DMS53 treated with DMSO at 0.1 percent for 48 hours (cell line): ENCODE data around the gene MCEMP1.
"Not testable (repeated sequence)": the region's sequence is repeated elsewhere in the genome, so short reads cannot be mapped to it uniquely, and the experiment has no call there.

ENCODE experiments used
- DNase-seq: peaks from one replicate; lab custom pipeline; 2025; ENCODE audit not compliant: unreplicated experiment; lab: John Stamatoyannopoulos, UW

The MCEMP1 gene

DNA sequence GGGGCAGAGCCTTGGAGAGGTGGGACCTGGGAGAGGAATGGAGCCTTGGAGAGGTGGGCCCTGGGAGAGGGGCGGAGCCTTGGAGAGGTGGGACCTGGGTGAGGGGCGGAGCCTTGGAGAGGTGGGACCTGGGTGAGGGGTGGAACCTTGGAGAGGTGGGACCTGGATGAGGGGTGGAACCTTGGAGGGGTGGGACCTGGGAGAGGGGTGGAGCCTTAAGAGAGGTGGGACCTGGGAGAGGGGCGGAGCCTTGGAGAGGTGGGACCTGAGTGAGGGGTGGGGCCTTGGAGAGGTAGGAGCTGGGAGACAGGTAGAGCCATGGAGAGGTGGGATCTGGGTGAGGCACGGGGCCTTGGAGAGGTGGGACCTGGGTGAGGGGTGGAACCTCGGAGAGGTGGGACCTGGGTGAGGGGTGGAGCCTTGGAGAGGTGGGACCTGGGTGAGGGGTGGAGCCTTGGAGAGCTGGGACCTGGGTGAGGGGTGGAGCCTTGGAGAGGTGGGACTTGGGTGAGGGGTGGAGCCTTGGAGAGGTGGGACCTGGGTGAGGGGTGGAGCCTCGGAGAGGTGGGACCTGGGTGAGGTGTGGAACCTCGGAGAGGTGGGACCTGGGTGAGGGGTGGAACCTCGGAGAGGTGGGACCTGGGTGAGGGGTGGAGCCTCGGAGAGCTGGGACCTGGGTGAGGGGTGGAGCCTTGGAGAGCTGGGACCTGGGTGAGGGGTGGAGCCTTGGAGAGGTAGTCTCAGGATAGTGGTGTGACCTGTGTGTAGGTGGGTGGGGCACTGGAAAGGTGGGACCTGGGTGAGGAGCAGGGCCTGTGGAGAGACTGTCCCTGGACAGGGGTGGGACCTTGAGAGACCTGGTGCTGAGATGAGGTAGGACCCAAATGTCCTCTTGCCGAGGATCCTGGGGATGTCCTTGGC is 33.0 kb upstream of the MCEMP1 start:
- not testable (repeated sequence) for DNase-seq

DNA sequence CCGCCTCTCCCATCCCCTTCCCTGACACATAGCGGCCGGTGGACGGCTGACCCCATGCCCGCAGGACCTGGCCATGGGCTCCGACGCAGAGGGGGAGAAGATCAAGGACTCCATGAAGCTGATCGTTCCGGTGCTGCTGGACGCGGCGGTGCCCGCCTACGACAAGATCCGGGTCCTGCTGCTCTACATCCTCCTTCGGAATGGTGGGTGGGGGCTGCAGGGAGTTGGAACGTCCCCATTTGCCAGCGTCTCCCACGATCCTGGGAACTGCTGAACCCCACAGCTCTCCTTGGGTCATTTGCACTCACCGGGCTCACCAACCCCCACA is 32.4 kb upstream of the MCEMP1 start:
- no peak for DNase-seq

DNA sequence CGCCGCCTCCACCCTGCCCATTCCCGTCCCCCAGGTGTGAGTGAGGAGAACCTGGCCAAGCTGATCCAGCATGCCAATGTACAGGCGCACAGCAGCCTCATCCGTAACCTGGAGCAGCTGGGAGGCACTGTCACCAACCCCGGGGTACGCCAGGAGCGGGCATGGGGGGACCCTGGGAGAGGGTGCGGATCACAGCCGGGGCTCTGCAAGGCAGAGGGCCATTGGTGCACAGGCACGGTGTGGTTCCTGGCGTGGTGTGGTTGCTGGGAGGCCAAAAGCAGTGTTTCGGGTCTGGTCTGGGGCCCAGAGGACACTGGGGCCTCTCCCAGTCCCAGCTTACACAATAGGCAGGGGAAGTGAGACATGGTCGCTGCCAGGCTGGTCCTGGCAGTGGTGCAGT is 31.7 kb upstream of the MCEMP1 start:
- no peak for DNase-seq

DNA sequence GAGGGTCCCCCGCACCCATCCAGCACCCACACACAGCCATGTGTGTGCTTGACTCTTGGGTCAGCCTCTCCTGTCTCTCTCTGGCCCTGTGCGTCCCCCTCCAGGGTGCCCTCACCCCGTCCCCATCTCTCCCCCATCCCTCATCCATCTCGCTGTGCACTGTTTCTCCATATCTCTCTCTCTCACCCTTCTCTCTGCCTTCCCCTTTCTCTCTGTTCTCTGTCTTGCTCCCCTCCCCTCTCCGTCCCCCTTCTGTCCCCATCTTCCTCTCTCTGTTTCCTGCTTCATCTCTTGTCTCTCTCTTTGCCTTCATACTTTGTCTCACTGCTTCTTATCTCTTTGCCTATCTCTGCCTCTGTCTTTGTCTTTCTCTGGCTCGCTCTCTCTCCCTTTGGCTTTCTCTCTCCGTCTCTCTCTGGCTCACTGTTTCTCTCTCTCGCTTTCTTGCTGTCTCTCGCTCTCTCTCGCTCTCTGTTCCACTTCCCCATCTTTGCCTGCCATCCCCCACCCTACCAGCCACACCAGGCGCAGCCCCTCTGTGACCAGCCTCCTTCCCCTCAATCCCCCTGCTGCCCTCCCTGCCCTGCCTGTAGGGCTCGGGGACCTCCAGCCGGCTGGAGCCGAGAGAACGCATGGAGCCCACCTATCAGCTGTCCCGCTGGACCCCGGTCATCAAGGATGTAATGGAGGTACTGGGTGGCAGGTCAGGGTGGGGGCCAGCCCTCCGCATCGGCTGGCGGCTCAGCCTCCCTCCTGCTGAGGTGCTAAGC is 31.0 kb upstream of the MCEMP1 start:
- DNase-seq, result no peak

DNA sequence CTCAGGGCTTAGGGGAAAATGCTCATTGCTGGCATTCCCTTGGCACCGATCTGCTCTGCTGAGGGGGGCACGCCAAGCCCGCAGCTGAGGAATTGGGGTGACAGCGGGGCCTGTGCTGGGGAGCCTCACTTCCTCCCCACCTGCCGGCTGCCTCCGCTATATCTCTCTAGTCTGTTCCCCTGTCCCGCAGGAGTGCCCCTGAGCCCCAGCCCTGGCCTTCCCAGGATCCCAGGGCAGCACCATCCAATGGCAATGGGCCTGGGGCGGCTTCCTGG is 30.5 kb upstream of the MCEMP1 start:
- DNase-seq, result no peak

DNA sequence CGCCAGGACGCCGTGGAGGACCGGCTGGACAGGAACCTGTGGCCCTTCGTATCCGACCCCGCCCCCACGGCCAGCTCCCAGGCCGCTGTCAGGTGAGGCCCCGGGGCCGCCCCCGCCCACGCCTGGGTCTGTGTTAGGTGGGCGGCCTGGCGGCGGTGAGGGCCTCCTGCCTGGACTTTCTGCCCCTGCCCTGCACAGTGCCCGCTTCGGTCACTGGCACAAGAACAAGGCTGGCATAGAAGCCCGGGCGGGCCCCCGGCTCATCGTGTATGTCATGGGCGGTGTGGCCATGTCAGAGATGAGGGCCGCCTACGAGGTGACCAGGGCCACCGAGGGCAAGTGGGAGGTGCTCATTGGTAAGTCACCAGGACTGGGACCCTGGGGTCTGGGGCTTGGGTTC is 29.7 kb upstream of the MCEMP1 start:
- no peak for DNase-seq

DNA sequence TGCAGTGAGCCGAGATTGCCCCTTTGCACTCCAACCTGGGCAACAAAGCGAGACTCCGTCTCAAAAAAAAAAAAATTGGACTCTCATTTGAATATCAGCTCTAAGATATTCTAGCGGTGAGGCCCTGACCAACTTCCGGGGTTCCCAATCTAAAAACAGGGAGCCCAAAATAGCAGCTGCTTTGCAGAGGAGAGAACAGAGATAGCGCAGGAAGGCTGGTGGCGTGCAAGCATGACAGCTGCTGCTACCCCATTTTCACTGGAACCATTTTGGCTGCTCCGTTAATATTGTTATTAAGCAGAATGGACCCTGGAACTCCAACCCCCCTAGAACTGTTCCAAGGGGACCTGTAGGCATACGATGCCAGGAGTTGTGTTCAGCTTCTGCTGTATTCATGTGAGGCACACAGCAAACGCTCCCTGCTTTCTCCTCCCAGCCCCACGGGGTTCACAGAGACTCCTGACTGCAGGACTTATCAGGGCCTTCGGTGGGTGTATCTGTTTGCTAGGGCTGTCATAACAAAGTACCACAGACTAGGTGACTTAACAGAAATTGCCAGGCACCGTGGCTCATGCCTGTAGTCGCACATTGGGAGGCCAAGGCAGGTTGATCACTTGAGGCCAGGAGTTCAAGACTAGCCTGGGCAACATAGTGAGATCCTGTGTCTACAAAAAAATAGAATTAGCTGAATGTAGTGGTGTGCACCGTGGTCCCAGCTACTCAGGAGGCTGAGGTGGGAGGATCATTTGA is 28.4 kb upstream of the MCEMP1 start:
- DNase-seq, result no peak

DNA sequence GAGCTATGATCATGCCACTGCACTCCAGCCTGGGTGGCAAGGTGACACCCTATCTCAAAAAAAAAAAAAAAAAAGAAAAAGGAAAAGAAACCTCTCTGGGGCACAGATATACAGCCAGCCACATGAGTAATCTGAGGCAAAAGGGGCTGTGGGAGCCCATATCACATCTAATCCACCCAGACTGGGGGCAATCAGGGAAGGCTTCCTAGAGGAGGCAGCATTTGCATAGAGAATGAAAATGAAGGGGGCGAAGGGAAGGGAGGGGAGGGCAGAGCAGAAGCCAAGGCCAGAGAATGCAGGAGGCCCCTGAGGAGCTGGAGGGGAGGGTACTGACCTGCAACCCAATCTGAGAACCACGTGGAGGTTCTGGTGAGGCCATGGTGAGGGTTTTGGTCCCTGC is 26.7 kb upstream of the MCEMP1 start:
- DNase-seq, result no peak

DNA sequence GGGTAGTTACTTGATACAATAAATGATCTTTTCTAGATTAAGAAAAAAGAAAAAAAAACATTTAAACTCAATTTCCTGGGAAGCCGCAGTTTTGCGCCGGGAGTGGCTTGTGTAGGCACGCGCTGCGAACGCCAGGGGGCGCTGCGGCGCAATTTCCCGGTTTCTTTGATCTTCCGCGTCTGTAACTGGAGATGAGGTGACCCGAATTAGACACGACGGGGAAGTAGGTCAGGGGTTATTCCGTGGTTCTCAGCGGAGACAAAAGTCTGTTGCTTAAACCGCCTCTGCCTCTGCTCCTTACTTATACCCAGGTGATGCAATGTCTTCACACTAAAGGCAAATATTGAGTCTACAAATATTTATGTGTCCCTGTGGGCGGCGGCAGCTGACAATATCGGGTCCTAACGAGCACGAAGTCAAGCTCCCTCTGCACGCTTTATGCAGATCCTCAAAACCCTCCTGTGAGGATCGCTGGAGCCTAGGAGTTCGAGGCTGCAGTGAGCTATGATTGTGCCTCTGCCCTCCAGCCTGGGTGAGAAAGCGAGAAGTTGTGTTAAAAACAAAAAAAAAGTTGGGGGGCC is 24.7 kb upstream of the MCEMP1 start:
- peak; percentile 83 for DNase-seq

DNA sequence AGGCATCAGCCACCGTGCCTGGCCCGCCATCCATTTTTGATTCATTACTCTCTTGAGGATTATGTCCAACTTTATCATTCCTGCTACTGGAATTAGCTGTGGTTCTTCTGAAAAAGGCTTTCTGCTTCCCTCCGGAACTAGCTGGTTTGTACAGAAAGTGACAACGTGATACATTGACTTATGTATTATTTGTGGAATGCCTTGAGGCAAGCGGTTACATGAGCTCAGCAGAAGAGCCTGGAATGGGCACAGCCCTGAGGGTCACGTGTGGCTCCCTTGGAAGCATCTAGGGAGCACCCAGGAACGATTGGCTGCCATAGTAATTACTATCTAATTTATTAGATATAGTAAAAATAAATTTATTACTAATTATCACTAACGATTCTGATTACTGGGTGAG is 22.5 kb upstream of the MCEMP1 start:
- no peak for DNase-seq

DNA sequence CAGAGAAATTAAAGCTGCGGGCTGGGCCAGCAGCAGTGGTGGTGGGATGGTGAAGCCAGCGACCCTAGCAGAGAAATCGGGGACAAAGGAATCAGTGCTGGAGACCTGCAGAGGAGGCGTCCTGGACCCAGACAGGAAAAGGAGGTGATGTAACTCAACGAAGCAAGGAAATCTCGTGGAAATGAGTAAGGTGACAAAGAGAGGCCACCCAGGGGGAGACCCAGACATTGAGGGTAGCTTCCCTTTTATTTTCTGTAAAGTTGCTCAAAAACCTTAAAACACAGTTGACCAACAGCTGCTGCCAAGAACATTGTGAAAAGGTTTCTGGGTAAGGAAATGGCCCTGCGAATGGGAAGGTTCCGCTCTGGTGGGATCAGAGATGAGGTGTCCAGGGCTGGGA is 21.3 kb upstream of the MCEMP1 start:
- DNase-seq, result no peak

DNA sequence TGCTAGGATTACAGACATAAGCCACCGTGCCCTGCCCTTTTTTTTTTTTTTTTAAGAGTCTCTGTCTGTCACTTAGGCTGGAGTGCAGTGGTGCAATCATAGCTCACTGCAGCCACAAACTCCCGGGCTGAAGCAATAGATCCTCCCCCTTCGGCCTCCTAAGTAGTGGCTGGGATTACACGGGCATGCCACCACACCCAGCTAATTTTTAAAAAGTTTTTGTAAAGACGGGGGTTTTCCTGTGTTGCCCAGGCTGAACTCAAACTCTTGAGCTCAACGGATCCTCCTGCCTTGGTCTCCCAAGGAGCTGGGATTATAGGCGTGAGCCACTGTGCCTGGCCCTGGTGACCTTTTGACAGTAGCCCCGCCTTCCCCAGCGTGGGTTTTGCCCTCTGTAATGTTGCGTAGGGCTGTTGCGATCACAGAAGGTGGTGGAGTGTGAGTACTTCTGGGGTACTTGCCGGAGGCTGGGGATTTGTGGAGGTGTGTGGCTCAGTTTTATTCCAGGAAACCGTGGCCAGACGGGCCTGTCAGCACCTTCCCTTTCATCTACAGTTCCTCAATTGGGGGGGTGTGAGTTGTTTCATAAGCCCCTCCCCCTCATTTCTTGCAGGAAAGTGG is 19.6 kb upstream of the MCEMP1 start:
- no peak for DNase-seq

DNA sequence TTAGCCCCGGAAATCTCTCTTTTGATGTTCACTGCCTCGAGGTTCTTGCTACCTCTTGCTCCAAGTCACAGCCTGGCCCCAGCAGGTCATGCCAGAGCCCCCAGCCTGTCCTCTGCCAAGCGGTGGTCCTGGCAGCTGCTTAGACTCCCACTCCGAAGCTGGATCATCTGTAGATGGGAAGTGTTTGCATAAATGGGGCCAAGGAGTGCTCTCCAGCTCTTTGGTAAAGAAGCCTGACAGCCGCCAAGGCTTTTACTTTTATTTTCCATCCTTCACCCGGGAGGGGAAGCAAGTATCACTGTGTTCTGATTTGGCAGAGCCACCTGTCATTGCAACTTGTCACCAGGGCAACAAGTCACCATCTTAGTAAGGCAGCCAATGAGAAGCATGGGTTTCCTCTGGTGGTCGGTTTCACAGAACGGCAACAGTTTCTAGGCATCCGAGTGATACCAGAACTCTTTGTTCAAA is 18.6 kb upstream of the MCEMP1 start:
- DNase-seq, result no peak

DNA sequence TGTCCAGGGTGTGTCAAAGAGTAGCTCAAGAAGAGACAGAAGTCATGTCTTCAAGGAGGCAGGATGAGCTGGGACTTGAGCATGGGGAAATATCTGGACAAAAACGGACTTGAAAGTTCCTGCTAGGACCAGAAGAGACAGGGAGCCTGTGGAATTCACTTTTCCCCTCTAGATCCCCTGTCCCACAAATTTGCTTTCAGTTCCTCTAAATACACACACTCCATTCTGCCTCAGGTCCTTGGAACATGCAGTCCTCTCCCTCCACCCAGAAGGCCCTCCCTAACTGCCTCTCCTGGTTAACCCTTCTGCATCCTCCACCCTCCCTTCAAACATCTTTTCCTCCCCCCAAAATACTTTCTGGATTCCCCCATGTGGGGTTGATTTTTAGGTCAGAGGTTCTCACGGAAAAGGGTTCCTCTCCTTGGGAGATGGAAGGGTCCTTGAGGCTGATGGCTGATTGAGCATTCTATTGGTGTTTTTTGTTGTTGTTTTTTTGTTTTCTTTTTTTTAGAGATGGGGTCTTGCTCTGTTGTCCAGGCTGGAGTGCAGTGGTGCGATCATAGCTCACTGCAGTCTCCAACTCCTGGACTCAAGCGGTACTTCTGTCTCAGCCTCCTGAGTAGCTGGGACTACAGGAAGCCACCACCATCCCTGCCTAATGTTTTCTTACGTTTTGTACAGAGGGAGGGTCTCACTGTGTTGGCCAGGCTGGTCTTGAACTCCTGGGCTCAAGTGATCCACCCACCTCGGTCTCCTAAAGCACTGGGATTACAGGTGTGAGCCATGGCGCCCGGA is 14.9 kb upstream of the MCEMP1 start:
- no peak for DNase-seq

DNA sequence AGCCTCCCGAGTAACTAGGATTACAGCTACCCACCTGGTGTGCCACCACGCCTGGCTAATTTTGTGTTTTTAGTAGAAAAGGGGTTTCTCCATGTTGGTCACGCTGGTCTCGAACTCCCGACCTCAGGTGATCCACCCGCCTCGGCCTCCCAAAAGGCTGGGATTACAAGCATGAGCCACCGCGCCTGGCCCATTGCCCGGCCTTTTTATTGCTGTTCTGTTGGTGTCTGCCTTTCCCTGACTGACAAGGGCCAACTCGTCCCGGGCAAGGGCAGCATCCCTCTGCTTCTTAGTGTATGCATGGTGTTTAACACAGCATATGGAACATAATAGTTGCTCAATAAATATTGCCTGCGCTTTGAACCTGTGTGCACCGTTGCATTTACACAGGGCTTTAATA is 14.2 kb upstream of the MCEMP1 start:
- DNase-seq, result no peak

DNA sequence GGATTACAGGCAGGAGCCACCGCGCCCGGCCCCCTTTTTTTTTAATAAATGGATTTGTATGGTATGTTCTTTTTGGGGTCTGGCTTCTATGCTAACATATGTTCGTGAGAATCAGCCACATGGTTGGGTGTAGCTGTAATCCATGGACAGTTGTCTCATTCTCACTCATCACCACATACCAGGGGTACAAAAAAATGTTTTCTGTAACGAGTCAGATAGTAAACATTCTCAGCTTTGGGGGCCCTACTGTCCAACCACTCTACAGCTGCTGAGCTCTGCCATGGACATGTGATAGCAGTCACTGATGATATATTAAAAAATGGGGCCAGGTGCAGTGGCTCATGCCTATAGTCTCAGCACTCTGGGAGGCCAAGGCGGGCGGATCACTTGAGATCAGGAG is 13.2 kb upstream of the MCEMP1 start:
- no peak for DNase-seq

DNA sequence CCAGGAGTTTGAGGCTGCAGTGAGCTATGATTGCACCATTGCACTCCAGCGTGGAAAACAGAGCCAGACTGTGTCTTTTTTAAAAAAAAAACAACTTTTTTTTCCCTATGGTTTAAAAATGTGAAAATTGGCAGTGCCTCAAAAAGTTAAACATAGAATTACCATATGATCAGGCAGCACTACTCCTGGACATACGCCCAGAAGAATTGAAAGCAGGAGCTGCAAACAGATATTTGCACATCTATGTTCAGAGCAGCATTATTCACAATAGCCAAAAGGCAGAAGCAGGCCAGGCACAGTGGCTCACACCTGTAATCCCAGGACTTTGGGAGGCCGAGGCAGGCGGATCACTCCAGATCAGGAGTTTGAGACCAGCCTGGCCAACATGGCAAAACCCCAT is 11.8 kb upstream of the MCEMP1 start:
- no peak for DNase-seq

DNA sequence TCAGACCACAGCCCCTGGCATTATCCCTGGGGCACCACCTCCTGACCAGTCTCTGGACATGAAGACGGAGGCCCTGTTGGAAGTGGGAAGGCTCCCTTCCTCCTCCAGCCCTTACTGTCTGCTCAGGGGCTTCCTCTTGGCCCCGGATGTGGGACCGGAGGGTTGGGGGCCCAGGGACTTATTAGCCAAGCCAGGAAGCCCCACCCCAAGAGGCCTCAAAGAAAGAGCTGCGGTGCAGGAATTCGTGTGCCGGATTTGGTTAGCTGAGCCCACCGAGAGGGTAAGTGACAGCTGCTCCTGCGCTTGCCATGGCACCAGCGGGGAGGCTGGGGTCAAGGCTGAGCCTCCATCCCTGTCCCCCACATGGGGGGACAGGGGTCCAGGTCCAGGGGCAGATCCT is 8.0 kb upstream of the MCEMP1 start, which contains the start of gene RETN:
RETN (plus strand) TSS at position 208 of the 400 bp plus-strand sequence. CDS start 278 bp downstream, outside the sequence.
- no peak for DNase-seq

DNA sequence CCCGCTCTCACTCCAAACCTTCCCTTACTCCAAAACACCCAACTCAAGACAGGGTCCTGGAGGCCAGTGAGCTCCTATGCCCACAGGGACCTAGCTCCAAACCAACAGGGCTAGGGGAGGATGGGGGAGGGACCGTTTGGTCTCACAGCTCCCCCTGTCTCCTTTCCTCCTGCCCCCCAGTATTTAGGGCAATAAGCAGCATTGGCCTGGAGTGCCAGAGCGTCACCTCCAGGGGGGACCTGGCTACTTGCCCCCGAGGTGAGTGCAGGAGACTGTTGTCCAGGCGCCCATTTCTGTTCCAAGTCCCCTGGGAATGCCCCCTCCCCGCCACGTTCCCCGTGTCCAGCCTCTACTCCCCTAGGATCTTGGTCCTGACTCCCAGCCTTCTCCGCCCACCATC is 7.2 kb upstream of the MCEMP1 start:
- no peak for DNase-seq

DNA sequence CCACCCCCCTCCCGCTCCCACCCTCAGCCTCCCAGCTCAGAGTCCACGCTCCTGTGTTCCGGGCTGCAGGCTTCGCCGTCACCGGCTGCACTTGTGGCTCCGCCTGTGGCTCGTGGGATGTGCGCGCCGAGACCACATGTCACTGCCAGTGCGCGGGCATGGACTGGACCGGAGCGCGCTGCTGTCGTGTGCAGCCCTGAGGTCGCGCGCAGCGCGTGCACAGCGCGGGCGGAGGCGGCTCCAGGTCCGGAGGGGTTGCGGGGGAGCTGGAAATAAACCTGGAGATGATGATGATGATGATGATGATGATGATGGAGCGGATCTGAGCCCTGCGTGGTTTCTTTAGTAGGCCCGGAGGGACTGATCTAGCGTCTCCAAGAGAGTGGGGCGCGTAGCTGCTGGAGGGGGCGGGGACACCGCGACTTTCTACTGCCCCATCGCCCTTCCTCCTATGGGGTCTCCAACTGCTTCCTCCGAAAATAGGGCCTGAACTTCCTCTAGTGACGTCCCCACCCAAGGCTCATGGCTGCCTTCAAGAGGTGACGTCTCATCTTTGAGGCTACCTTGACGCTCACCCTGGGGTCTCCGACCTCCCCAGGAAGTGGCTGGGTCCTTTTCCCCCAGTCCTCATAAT is 6.6 kb upstream of the MCEMP1 start:
- no peak for DNase-seq
